KMS-11 (cell line): ENCODE measurements around the gene MAP7D3.

Experiments used
- H2AFZ ChIP-seq: fragments of 200-600 bp; sonication (generic); 2 replicates; pipeline ENCODE4 v1.6.1; 2016; ENCODE audit warnings: antibody characterized with exemption, mixed run types, low read depth
- H3K27ac ChIP-seq: fragments of 200-600 bp; sonication (generic); 2 replicates; pipeline ENCODE4 v1.6.1; 2016; ENCODE audit warnings: mild to moderate bottlenecking, mixed run types
- H3K27me3 ChIP-seq: fragments of 200-600 bp; sonication (generic); 2 replicates; pipeline ENCODE4 v1.6.1; 2017; ENCODE audit warnings: mild to moderate bottlenecking, low read depth, mixed run types, moderate library complexity; ENCODE audit not compliant: insufficient read depth
- H3K36me3 ChIP-seq: fragments of 200-600 bp; sonication (generic); 2 replicates; pipeline ENCODE4 v1.6.1; 2017; ENCODE audit warnings: mild to moderate bottlenecking, mixed run types; ENCODE audit not compliant: insufficient read depth
- H3K4me1 ChIP-seq: fragments of 200-600 bp; sonication (generic); 2 replicates; pipeline ENCODE4 v1.6.1; 2016; ENCODE audit warnings: mild to moderate bottlenecking, low read depth, mixed run types; ENCODE audit not compliant: poor library complexity, severe bottlenecking
- H3K4me2 ChIP-seq: fragments of 200-600 bp; sonication (generic); 2 replicates; pipeline ENCODE4 v1.7.0; 2016; ENCODE audit warnings: mild to moderate bottlenecking, mixed run types
- H3K4me3 ChIP-seq: fragments of 200-600 bp; sonication (generic); IDR thresholded peaks from 2 replicates; pipeline ENCODE4 v1.6.1; 2017; ENCODE audit warnings: low read depth, low read length, mixed read lengths; ENCODE audit not compliant: insufficient read depth
- H3K79me2 ChIP-seq: fragments of 200-600 bp; sonication (generic); 2 replicates; pipeline ENCODE4 v1.6.1; 2016; ENCODE audit warnings: low read depth, mixed run types; ENCODE audit not compliant: insufficient read depth
- H3K9ac ChIP-seq: fragments of 200-600 bp; sonication (generic); 2 replicates; pipeline ENCODE4 v1.6.1; 2016; ENCODE audit warnings: mild to moderate bottlenecking, mixed run types
- H4K20me1 ChIP-seq: fragments of 200-600 bp; sonication (generic); 2 replicates; pipeline ENCODE4 v1.6.1; 2016; ENCODE audit warnings: mild to moderate bottlenecking, mixed run types; ENCODE audit not compliant: insufficient read depth
- TF ChIP-seq, protein P1 (sequence below): fragments of 200-600 bp; sonication (generic); conservative IDR thresholded peaks from 2 replicates; pipeline ENCODE4 v1.6.1; 2017; ENCODE audit warnings: low read depth, mild to moderate bottlenecking, antibody characterized with exemption, low read length, moderate library complexity, mixed read lengths

Gene MAP7D3

DNA sequence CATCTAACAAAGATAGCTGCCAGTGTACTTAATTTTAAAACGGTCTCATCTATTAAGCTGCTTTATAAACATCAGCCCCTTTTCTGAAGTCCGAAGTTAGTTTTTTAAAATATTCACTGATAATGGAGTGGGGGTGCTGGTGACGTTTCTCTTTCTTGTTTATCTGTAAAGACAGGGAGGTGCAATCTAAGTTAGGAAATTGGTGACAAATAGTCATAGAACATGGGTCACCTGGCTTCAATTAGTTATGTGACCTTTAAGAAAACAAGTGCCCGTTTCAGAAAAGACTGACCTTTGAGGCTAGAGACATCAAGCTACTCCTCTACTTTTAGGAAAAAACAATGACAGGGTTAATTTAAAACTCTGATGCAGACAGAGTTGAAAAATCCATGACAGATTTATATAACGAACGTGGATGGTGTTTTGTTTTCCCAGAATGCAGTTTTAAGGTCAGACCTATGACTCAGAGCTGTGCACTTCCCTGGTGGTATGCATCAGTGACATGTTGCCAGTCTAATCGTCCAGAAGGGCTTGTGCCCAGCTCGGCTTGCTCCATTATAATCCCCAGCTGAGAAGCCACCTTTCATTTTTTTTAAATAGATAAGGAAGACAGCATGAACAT lies 65.7 kb downstream of the MAP7D3 start:
- Histone ChIP-seq H3K9ac (no peak overlapping the region), H4K20me1 (no peaks in the 10 kb centered on the region), H3K79me2 (no peaks in the 10 kb centered on the region), H3K4me1 (no peaks in the 10 kb centered on the region), H3K4me3 (no peak overlapping the region), H2AFZ (no peak overlapping the region), H3K27ac (no peak overlapping the region), H3K36me3 (no peaks in the 10 kb centered on the region), H3K27me3 (no peaks in the 10 kb centered on the region), H3K4me2 (no peak overlapping the region)
- TF ChIP-seq, protein P1, sequence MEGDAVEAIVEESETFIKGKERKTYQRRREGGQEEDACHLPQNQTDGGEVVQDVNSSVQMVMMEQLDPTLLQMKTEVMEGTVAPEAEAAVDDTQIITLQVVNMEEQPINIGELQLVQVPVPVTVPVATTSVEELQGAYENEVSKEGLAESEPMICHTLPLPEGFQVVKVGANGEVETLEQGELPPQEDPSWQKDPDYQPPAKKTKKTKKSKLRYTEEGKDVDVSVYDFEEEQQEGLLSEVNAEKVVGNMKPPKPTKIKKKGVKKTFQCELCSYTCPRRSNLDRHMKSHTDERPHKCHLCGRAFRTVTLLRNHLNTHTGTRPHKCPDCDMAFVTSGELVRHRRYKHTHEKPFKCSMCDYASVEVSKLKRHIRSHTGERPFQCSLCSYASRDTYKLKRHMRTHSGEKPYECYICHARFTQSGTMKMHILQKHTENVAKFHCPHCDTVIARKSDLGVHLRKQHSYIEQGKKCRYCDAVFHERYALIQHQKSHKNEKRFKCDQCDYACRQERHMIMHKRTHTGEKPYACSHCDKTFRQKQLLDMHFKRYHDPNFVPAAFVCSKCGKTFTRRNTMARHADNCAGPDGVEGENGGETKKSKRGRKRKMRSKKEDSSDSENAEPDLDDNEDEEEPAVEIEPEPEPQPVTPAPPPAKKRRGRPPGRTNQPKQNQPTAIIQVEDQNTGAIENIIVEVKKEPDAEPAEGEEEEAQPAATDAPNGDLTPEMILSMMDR: no peak

DNA sequence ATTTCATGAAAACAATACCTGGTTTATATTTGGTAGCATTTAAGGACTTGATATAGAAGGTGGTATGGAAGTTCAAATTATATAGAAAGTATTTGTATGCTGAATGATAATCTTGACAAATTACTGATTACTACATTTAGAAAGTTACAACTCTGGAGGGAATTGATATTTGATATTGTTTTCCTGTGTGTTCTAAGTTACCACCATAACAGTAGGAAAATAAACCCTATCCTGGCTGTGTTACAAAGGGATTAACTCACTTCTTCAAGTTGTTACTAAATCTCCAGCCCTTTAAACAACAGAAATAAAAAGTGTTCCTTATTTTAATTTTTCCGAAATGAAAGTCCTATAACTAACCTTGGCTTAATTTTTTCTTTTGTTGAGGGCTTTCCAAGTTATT lies 67.3 kb downstream of the MAP7D3 start:
- Histone ChIP-seq H3K79me2 (no peaks in the 10 kb centered on the region), H3K27me3 (no peaks in the 10 kb centered on the region), H2AFZ (no peak overlapping the region), H4K20me1 (no peaks in the 10 kb centered on the region), H3K27ac (no peak overlapping the region), H3K36me3 (no peaks in the 10 kb centered on the region), H3K4me2 (no peak overlapping the region), H3K4me3 (no peak overlapping the region), H3K9ac (no peak overlapping the region), H3K4me1 (no peaks in the 10 kb centered on the region)
- TF ChIP-seq, protein P1: no peak

DNA sequence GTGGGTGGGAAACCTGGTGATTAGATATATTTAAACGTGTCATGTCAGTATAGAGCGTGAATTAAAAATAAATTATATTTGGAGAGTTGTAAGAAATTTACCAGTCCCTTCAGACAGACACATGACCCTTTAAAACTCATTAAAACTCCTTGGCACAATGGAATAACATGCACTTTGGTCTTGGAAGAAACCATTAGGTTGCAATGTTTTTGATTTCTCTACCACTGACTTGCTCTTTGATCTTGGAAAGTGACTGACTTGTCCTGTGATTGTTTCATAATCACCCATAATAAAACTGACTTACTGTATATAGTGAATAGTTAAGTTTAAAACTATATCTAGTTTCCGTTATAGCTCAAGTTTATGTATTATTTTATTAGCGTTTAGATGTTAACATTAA lies 68.0 kb downstream of the MAP7D3 start:
- H3K4me2 ChIP-seq: no peak overlapping the region
- no peaks in the 10 kb centered on the region for H3K79me2 ChIP-seq
- no peaks in the 10 kb centered on the region for H4K20me1 ChIP-seq
- H3K27ac ChIP-seq: no peak overlapping the region
- no peak overlapping the region for H3K4me3 ChIP-seq
- H3K36me3 ChIP-seq: no peaks in the 10 kb centered on the region
- no peak overlapping the region for H2AFZ ChIP-seq
- H3K9ac ChIP-seq: no peak overlapping the region
- no peaks in the 10 kb centered on the region for H3K27me3 ChIP-seq
- TF ChIP-seq, protein P1: no peak
- H3K4me1 ChIP-seq: no peaks in the 10 kb centered on the region

DNA sequence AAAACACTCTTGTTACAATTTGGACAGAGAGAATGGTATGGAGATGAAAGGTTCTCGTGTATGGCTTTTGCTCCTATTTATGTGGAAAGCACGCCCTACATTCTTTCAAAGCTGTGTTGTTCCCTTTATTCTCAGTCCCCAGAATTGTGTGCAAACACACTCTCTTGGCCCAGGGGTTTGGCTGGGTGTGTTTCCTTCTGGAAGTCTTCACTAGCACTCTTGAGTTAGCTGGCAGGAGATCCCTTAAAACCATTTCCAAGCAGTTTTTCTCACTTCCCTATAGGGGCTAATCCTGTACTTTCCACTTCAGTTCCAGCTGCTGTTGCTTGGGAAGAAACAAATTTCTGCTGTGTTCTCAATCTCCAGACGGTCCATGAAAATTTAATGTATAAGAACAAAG lies 68.8 kb downstream of the MAP7D3 start:
- no peak overlapping the region for H3K27ac ChIP-seq
- no peaks in the 10 kb centered on the region for H4K20me1 ChIP-seq
- H3K4me2 ChIP-seq: no peak overlapping the region
- no peaks in the 10 kb centered on the region for H3K27me3 ChIP-seq
- no peaks in the 10 kb centered on the region for H3K36me3 ChIP-seq
- no peaks in the 10 kb centered on the region for H3K4me1 ChIP-seq
- no peak overlapping the region for H3K9ac ChIP-seq
- TF ChIP-seq, protein P1: no peak
- no peak overlapping the region for H2AFZ ChIP-seq
- H3K4me3 ChIP-seq: no peak overlapping the region
- no peaks in the 10 kb centered on the region for H3K79me2 ChIP-seq
